LNCaP clone FGC (cell line): ENCODE data around the gene LMO7.

ENCODE experiments used
- DNase-seq: peaks from one replicate; pipeline ENCODE4 v3.0.0-alpha.2; 2011; ENCODE audit warnings: low read depth
- H3K4me3 ChIP-seq: 2 replicates; pipeline ENCODE4 v1.5.1; 2011; ENCODE audit warnings: mild to moderate bottlenecking, low read depth, low read length, control low read depth
- TF ChIP-seq, protein P1 (sequence below): IDR thresholded peaks from 2 replicates; pipeline ENCODE4 v1.5.1; 2012; ENCODE audit warnings: mild to moderate bottlenecking; ENCODE audit not compliant: control insufficient read depth, insufficient read depth; ENCODE audit errors: extremely low read depth

LMO7 gene

DNA sequence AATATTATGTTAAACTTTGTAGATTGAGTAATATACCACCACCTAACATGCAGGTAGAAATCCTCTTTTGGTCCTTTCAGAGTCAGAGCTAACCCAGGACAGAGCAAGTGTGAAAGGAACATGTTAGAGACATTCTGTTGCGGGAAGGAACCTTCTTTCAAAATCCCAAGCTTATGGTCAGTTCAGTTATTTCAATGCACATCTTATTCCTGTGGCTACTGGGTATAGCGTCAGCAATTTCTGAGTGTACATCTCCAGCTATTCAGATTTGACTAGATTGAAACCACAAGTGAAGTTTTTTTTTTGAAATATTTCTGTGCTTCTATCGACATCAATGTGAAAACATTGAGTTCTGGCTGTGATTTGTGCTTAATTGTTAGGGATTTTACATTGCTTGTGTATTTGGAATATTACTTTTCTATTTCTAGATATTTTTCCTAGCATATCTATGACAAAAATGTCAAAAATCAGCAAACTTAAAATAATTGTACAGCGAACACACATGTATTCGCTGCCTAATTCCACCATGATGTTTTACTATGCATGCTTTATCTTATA lies 165.3 kb downstream of the LMO7 start:
- H3K4me3 ChIP-seq = no peak overlapping the region
- TF ChIP-seq, protein P1, sequence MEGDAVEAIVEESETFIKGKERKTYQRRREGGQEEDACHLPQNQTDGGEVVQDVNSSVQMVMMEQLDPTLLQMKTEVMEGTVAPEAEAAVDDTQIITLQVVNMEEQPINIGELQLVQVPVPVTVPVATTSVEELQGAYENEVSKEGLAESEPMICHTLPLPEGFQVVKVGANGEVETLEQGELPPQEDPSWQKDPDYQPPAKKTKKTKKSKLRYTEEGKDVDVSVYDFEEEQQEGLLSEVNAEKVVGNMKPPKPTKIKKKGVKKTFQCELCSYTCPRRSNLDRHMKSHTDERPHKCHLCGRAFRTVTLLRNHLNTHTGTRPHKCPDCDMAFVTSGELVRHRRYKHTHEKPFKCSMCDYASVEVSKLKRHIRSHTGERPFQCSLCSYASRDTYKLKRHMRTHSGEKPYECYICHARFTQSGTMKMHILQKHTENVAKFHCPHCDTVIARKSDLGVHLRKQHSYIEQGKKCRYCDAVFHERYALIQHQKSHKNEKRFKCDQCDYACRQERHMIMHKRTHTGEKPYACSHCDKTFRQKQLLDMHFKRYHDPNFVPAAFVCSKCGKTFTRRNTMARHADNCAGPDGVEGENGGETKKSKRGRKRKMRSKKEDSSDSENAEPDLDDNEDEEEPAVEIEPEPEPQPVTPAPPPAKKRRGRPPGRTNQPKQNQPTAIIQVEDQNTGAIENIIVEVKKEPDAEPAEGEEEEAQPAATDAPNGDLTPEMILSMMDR = no peak
- no peak for DNase-seq

DNA sequence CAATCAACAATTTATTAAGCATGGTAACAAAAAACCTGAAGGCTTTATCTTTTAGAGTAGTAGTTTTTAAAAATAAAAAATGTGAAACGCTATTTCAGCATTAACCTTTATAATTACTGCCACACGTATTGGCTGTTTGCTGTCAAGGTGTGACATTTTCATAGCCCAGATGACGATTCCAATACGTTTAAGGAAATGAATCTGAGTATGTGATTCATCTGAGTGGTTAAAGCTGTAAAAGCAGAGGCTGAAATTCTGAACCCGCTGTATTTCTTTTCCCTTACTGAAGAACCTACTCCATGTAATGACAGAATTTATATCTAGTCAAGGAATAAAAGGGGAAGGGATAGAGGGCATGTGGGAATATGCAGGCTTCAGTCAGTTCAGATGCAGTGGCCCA lies 166.0 kb downstream of the LMO7 start:
- TF ChIP-seq, protein P1 = no peak
- no peak overlapping the region for H3K4me3 ChIP-seq
- no peak for DNase-seq

DNA sequence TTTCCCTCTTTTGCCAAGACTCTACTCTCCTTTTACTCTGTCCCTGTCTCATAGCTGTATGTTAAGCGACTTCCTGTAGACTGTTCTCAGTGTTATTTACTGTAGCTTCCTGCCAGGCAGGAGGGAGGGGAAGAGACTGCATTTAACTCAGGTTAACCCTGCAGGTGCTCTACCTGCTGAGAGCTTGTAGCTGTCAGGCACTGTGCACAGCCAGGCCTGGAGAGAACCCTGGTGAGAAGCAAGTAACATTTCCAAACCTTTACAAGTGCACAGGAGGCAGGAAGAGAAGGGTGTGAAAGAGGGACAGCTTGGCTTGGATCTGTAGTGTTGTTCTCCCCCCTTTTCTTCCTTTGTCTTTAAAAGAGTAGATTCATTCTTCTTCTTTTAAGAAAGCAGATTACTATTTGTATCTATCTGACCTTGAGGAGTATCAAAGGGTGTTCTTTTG lies 167.1 kb downstream of the LMO7 start:
- DNase-seq = peak; percentile 89
- no peak overlapping the region for H3K4me3 ChIP-seq
- TF ChIP-seq, protein P1 = no peak

DNA sequence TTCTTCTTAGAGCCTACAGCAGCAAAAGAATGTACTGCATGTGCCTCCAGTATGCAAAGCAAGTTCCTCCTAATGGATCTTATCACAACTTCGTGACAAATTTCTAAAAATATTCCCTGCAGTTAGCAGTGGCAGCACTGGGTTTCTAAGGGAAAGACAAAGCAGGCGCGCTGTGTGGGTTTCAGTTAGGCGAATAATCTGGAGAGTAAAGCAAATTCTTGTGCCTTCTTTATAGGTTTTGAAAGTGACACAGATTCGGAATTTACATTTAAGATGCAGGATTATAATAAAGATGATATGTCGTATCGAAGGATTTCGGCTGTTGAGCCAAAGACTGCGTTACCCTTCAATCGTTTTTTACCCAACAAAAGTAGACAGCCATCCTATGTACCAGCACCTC lies 167.9 kb downstream of the LMO7 start:
- DNase-seq = no peak
- TF ChIP-seq, protein P1 = no peak
- H3K4me3 ChIP-seq = no peak overlapping the region

DNA sequence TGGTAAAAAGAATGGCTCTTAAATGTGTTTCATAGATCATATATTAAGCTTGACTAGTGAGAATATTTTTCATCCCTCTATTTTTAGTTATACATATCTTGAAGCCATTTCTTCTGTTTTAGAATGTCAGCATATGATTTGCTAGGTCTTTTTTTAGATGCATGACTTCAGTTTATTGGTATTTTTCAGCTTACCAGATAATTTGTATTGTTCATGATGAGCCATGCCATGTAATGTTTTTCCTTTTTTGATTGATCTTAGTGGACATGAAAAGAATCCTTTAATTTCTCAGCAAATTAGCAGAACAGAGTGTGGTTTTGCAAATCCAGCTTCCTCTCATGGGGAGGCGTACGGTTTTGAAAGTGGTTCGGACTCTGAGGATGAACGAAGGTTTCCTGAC lies 168.5 kb downstream of the LMO7 start:
- DNase-seq = no peak
- no peak overlapping the region for H3K4me3 ChIP-seq
- TF ChIP-seq, protein P1 = no peak

DNA sequence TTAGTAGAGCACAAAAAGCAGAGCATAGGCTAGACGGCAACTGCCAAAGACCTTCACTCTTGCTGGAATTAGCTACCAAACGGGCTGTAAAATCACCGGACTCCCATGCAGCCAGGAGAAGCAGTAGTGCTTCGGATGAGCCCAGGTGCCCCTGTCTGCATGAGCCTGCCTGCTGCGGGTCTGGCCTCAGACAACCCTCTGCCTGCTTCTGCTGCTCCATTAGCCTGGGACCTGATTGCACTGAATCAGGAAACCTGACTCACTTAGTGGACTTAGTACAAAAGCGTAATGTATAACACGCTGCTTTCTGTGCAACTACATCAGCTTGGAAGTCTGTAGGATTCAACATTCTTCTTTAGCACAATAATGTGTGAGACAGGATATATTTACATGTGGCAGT lies 170.0 kb downstream of the LMO7 start:
- TF ChIP-seq, protein P1 = no peak
- no peak overlapping the region for H3K4me3 ChIP-seq
- DNase-seq = no peak

DNA sequence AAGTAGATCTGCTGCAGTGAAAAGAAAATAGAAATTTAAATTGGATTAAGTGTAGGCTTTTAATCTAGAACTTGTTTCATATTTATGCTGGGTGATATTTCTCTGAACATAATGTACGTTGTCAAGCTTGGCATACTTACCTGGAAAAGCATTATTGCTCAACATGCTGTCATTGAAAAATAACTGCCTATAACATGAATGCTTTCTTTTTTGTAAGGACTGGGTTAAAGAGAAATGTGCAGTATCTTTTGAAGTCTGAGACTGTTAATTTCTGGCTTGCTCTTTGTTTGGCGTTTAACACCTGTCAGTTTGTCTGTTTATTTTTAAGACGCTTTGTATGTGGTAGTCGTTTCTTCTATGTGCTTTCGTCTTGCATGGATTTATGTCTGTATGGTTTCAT lies 175.2 kb downstream of the LMO7 start:
- TF ChIP-seq, protein P1 = no peak
- no peak for DNase-seq
- no peak overlapping the region for H3K4me3 ChIP-seq
